Measurements from ENCODE around the gene POFUT2.

Gene POFUT2

GRCh38 chr21:45228171-45228641 lies 59.5 kb downstream of the POFUT2 start:
- TF ChIP-seq CTCF (conservative IDR thresholded peaks at IDR 0.05): no peak

GRCh38 chr21:45227735-45228134 lies 60.0 kb downstream of the POFUT2 start:
- no peak overlapping the region for H3K27ac ChIP-seq
- TF ChIP-seq CTCF (conservative IDR thresholded peaks at IDR 0.05): no peak

More at GRCh38 chr21:45228171-45228641, 59.5 kb downstream of the POFUT2 start:
- no peak overlapping the region for H3K27ac ChIP-seq

- TF ChIP-seq CTCF (conservative IDR thresholded peaks at IDR 0.05): no peak
- H3K27ac ChIP-seq: peak overlapping the region; percentile 71
Measured at GRCh38 chr21:45226540-45227326, 61.0 kb downstream of the POFUT2 start.

GRCh38 chr21:45225741-45226327 lies 61.9 kb downstream of the POFUT2 start:
- peak overlapping the region; percentile 71 for H3K27ac ChIP-seq
- peak; percentile 68 for TF ChIP-seq CTCF (conservative IDR thresholded peaks at IDR 0.05)

- TF ChIP-seq CTCF (conservative IDR thresholded peaks at IDR 0.05): no peak
- peak overlapping the region; percentile 71 for H3K27ac ChIP-seq
Measured at GRCh38 chr21:45225041-45225740, 62.5 kb downstream of the POFUT2 start.

GRCh38 chr21:45224189-45224938 lies 63.3 kb downstream of the POFUT2 start:
- peak overlapping the region; percentile 71 for H3K27ac ChIP-seq
- TF ChIP-seq CTCF (conservative IDR thresholded peaks at IDR 0.05): no peak

All from VCaP (cell line).